ENCODE measurements around the gene GNAI3.
"Not testable (repeated sequence)": the region's sequence is repeated elsewhere in the genome, so short reads cannot be mapped to it uniquely, and the experiment has no call there.

The GNAI3 gene

GRCh38 chr1:109658533-109659042, 110.2 kb downstream of the GNAI3 start:
- H3K4me3 ChIP-seq (ENCODE audit: low read depth, low read length), result no peak overlapping the region
- DNase-seq (ENCODE audit: low read depth), result no peak
- TF ChIP-seq CTCF (IDR thresholded peaks at IDR 0.05; ENCODE audit: control insufficient read depth, extremely low read depth, insufficient read depth), result no peak

- no peak overlapping the region for H3K4me3 ChIP-seq (ENCODE audit: low read depth, low read length)
- TF ChIP-seq CTCF (IDR thresholded peaks at IDR 0.05; ENCODE audit: control insufficient read depth, extremely low read depth, insufficient read depth), result no peak
- no peak for DNase-seq (ENCODE audit: low read depth)
Observed at GRCh38 chr1:109659145-109659544, 110.7 kb downstream of the GNAI3 start.

GRCh38 chr1:109659997-109660690, 111.7 kb downstream of the GNAI3 start:
- no peak for DNase-seq (ENCODE audit: low read depth)
- H3K4me3 ChIP-seq (ENCODE audit: low read depth, low read length), result no peak overlapping the region
- TF ChIP-seq CTCF (IDR thresholded peaks at IDR 0.05; ENCODE audit: control insufficient read depth, extremely low read depth, insufficient read depth), result no peak

- DNase-seq (ENCODE audit: low read depth); H3K4me3 ChIP-seq (ENCODE audit: low read depth, low read length): not testable (repeated sequence)
Observed at GRCh38 chr1:109660691-109661026, 112.2 kb downstream of the GNAI3 start.

- DNase-seq (ENCODE audit: low read depth), result no peak
- H3K4me3 ChIP-seq (ENCODE audit: low read depth, low read length), result no peak overlapping the region
- TF ChIP-seq CTCF (IDR thresholded peaks at IDR 0.05; ENCODE audit: control insufficient read depth, extremely low read depth, insufficient read depth), result no peak
Observed at GRCh38 chr1:109661391-109661790, 113.0 kb downstream of the GNAI3 start.

GRCh38 chr1:109664671-109665070, 116.3 kb downstream of the GNAI3 start:
- no peak overlapping the region for H3K4me3 ChIP-seq (ENCODE audit: low read depth, low read length)
- no peak for TF ChIP-seq CTCF (IDR thresholded peaks at IDR 0.05; ENCODE audit: control insufficient read depth, extremely low read depth, insufficient read depth)
- no peak for DNase-seq (ENCODE audit: low read depth)

- DNase-seq (ENCODE audit: low read depth), result no peak
- no peak within 1 kb of the TSS for H3K4me3 ChIP-seq (ENCODE audit: low read depth, low read length)
- no peak for TF ChIP-seq CTCF (IDR thresholded peaks at IDR 0.05; ENCODE audit: control insufficient read depth, extremely low read depth, insufficient read depth)
Observed at GRCh38 chr1:109667452-109668122, 119.2 kb downstream of the GNAI3 start, which contains the start of gene GSTM2. Gene GSTM2, plus strand, starts transcription at chr1:109668057. Its CDS starts 59 bp downstream, at chr1:109668116.

All from LNCaP clone FGC (cell line).